ENCODE results near the gene MICU2. TPM values are rescaled to one million over a fixed set of nuclear protein-coding genes. Genes with fewer than 3 reads are reported as not detected.

MICU2 gene
- total RNA-seq, 1 experiment from 2014 or later, result 24.2 TPM

GRCh38 chr13:21550918-21551317, 53.1 kb downstream of the MICU2 start:
- DNase-seq (ENCODE audit: low read depth, low spot score) (no peak), ATAC-seq (no peak)
- no peak overlapping the region for H3K4me3 ChIP-seq (ENCODE audit: low read depth in 2 of 2, low read length in 2 of 2)
- in situ Hi-C loops (cut with HindIII; ENCODE audit: low pct_unique_long_range_greater_than_20kb, low sequenced_read_pairs), result no loop called here
- no peak overlapping the region for H3K27ac ChIP-seq (ENCODE audit: low read length)
- H3K27me3 ChIP-seq (ENCODE audit: control insufficient read depth, insufficient read depth, low read length), result no peaks in the 10 kb centered on the region
- CTCF ChIA-PET, result no interaction called here
- intact Hi-C loops (cut with micrococcal nuclease; ENCODE audit: unreplicated experiment), result no loop called here
- TF ChIP-seq SIN3A (IDR thresholded peaks at IDR 0.05; ENCODE audit: borderline replicate concordance, insufficient read depth, low read depth, low read length) (no peak), REST (IDR thresholded peaks at IDR 0.05; ENCODE audit: insufficient read depth in 1 of 2, low read depth in 2 of 2, low read length in 1 of 2) (no peak), CTCF (IDR thresholded peaks at IDR 0.05) (no peak), POLR2AphosphoS5 (IDR thresholded peaks at IDR 0.05; ENCODE audit: low read depth, low read length) (no peak), TCF7L2 (IDR thresholded peaks at IDR 0.05; ENCODE audit: low read depth, low read length) (no peak)
- POLR2A ChIA-PET, result no interaction called here
- no peaks in the 10 kb centered on the region for H3K36me3 ChIP-seq (ENCODE audit: control insufficient read depth, insufficient read depth, low read length)
- BruUV-seq (replicated peaks), result no TSS peak
- no peaks in the 10 kb centered on the region for H3K4me1 ChIP-seq (ENCODE audit: control insufficient read depth, insufficient read depth, low read length)
- no peaks in the 10 kb centered on the region for H3K9me3 ChIP-seq (ENCODE audit: control insufficient read depth, insufficient read depth, low read depth, low read length)

GRCh38 chr13:21549633-21550032, 54.3 kb downstream of the MICU2 start:
- H3K4me1 ChIP-seq (ENCODE audit: control insufficient read depth, insufficient read depth, low read length), result no peaks in the 10 kb centered on the region
- POLR2A ChIA-PET, result no interaction called here
- H3K27ac ChIP-seq (ENCODE audit: low read length), result no peak overlapping the region
- intact Hi-C loops (cut with micrococcal nuclease; ENCODE audit: unreplicated experiment) (no loop called here), in situ Hi-C loops (cut with HindIII; ENCODE audit: low pct_unique_long_range_greater_than_20kb, low sequenced_read_pairs) (no loop called here)
- BruUV-seq (replicated peaks), result no TSS peak
- no peaks in the 10 kb centered on the region for H3K36me3 ChIP-seq (ENCODE audit: control insufficient read depth, insufficient read depth, low read length)
- H3K4me3 ChIP-seq (ENCODE audit: low read depth in 2 of 2, low read length in 2 of 2), result no peak overlapping the region
- H3K9me3 ChIP-seq (ENCODE audit: control insufficient read depth, insufficient read depth, low read depth, low read length), result no peaks in the 10 kb centered on the region
- CTCF ChIA-PET, result no interaction called here
- no peaks in the 10 kb centered on the region for H3K27me3 ChIP-seq (ENCODE audit: control insufficient read depth, insufficient read depth, low read length)
- DNase-seq (ENCODE audit: low read depth, low spot score) (no peak), ATAC-seq (no peak)
- TF ChIP-seq REST (IDR thresholded peaks at IDR 0.05; ENCODE audit: insufficient read depth in 1 of 2, low read depth in 2 of 2, low read length in 1 of 2), result no peak
